IPS-15b (cell line): Measurements from ENCODE around the gene SAFB2.

Experiments used
- H3K27me3 ChIP-seq: one replicate; pipeline ENCODE4 v1.6.1; 2013; ENCODE audit warnings: low read length; ENCODE audit not compliant: control insufficient read depth, insufficient read depth
- H3K36me3 ChIP-seq: one replicate; pipeline ENCODE4 v1.6.1; 2013; ENCODE audit warnings: low read length; ENCODE audit not compliant: control insufficient read depth, insufficient read depth
- H3K4me1 ChIP-seq: one replicate; pipeline ENCODE4 v1.6.1; 2013; ENCODE audit warnings: mild to moderate bottlenecking, low read length; ENCODE audit not compliant: control insufficient read depth, insufficient read depth
- H3K4me3 ChIP-seq: one replicate; pipeline ENCODE4 v1.5.1; 2013; ENCODE audit warnings: low read depth, low read length
- H3K9ac ChIP-seq: one replicate; pipeline ENCODE4 v1.6.1; 2013; ENCODE audit warnings: low read depth, mild to moderate bottlenecking, low read length
- H3K9me3 ChIP-seq: one replicate; pipeline ENCODE4 v1.6.1; 2013; ENCODE audit warnings: mild to moderate bottlenecking, low read length; ENCODE audit not compliant: control insufficient read depth, insufficient read depth

Gene SAFB2

DNA sequence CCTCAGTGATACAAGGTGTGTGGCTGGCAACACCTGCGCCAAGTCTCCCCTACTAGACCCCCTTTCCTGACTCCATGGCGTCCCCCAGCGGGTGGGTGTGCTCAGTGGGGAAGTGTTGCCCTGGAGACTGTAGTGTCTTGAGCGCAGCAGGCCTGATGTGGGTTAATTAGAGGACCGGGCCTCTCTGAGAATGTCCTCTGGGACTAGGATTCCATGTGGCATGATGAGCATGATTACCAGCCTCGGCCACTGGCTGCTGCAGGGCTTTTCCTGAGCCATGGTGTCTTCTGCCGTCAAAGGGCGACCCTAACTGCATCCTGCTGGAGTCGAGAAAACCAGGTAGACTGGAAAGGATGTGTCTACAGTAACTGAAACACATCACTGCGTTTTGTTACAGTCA, 29.7 kb upstream of the SAFB2 start:
- peaks cover 55% of the 10 kb centered on the region for H3K36me3 ChIP-seq
- no peak overlapping the region for H3K4me3 ChIP-seq
- H3K4me1 ChIP-seq = no peaks in the 10 kb centered on the region
- H3K9ac ChIP-seq = no peak overlapping the region
- no peaks in the 10 kb centered on the region for H3K27me3 ChIP-seq
- H3K9me3 ChIP-seq = no peaks in the 10 kb centered on the region

DNA sequence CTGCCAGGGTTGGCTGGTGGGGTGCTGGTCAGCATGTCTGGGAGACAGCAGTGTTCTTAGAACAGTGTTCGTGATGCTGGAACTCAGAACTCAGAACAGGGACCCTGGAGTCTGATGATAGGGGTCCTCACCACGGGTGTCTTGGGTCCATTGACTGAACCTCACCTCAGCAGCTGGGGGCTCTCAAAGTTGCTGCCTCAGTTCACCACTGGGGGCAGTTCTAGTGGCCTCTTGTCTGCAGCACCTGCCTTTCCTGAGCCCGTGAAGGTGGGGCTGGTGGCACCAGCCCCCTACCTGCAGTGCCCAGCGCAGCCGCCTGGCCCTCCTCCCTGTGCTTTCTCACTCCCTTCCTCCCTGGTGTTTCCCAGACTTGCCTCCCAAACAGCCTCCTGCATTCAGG, 28.8 kb upstream of the SAFB2 start:
- no peaks in the 10 kb centered on the region for H3K27me3 ChIP-seq
- no peaks in the 10 kb centered on the region for H3K4me1 ChIP-seq
- H3K36me3 ChIP-seq = peaks cover 59% of the 10 kb centered on the region
- no peak overlapping the region for H3K9ac ChIP-seq
- no peak overlapping the region for H3K4me3 ChIP-seq
- H3K9me3 ChIP-seq = no peaks in the 10 kb centered on the region

- Histone ChIP-seq H3K4me1 (no peaks in the 10 kb centered on the region), H3K9ac (no peak overlapping the region), H3K27me3 (no peaks in the 10 kb centered on the region), H3K9me3 (no peaks in the 10 kb centered on the region), H3K4me3 (no peak overlapping the region), H3K36me3 (peaks cover 48% of the 10 kb centered on the region)
Observed at GRCh38 chr19:5648464-5648863, 25.9 kb upstream of the SAFB2 start.

DNA sequence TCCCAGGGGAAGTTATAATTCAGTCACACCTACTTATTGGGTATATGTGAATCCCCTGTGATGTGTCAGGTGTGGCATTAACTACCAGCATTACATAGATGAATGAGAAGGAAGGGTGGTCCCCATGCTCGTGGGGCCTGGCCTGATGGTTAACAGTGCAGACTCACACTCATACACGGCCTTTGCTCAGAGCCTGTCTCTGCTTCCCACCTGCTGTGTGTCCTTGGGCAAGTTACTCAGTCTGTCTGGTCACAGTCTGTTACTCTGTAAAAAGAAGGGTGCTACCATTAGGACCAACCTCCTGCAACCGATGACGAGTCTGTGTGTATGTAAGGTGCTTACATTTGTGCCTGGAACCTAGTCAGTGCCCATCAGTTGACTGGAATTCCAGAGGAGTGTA, 24.1 kb upstream of the SAFB2 start:
- H3K4me3 ChIP-seq = no peak overlapping the region
- no peak overlapping the region for H3K9ac ChIP-seq
- H3K27me3 ChIP-seq = no peaks in the 10 kb centered on the region
- H3K9me3 ChIP-seq = no peaks in the 10 kb centered on the region
- peaks cover 38% of the 10 kb centered on the region for H3K36me3 ChIP-seq
- H3K4me1 ChIP-seq = no peaks in the 10 kb centered on the region

- H3K36me3 ChIP-seq = peaks cover 30% of the 10 kb centered on the region
- no peaks in the 10 kb centered on the region for H3K27me3 ChIP-seq
- no peak overlapping the region for H3K9ac ChIP-seq
- H3K4me3 ChIP-seq = no peak overlapping the region
- H3K4me1 ChIP-seq = no peaks in the 10 kb centered on the region
- H3K9me3 ChIP-seq = no peaks in the 10 kb centered on the region
Observed at GRCh38 chr19:5645409-5645808, 22.8 kb upstream of the SAFB2 start.

- H3K27me3 ChIP-seq = no peaks in the 10 kb centered on the region
- no peaks in the 10 kb centered on the region for H3K9me3 ChIP-seq
- H3K4me3 ChIP-seq = no peak overlapping the region
- peaks cover 21% of the 10 kb centered on the region for H3K36me3 ChIP-seq
- H3K4me1 ChIP-seq = no peaks in the 10 kb centered on the region
- H3K9ac ChIP-seq = no peak overlapping the region
Observed at GRCh38 chr19:5644037-5644436, 21.5 kb upstream of the SAFB2 start.

DNA sequence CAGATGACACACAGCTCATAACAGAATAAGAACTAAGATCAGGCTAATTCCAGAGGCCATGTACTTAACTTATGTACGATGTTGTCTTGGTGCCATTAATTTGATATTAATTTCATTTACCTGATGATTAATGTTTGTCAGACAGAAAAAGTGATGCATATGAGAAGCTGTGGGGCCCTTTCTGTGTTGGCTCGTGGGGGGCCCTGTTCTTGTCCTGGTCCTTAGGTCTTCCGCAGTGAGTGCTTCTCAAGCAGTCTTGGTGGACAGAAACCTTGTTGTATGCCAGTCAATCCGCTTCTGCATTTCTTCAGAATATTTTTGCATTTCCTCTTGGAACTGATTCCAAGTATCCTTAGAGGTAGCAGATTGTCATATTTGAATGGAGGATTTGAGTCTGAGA, 20.5 kb upstream of the SAFB2 start:
- Histone ChIP-seq H3K9ac (no peak overlapping the region), H3K4me1 (no peaks in the 10 kb centered on the region), H3K36me3 (peaks cover 21% of the 10 kb centered on the region), H3K4me3 (no peak overlapping the region), H3K9me3 (no peaks in the 10 kb centered on the region), H3K27me3 (no peaks in the 10 kb centered on the region)

- Histone ChIP-seq H3K9me3 (no peaks in the 10 kb centered on the region), H3K27me3 (no peaks in the 10 kb centered on the region), H3K9ac (no peak overlapping the region), H3K4me1 (no peaks in the 10 kb centered on the region), H3K36me3 (peaks cover 19% of the 10 kb centered on the region), H3K4me3 (no peak overlapping the region)
Observed at GRCh38 chr19:5642204-5642603, 19.6 kb upstream of the SAFB2 start.

GRCh38 chr19:5641171-5641570, 18.6 kb upstream of the SAFB2 start:
- H3K36me3 ChIP-seq = peaks cover 11% of the 10 kb centered on the region
- H3K4me3 ChIP-seq = no peak overlapping the region
- no peaks in the 10 kb centered on the region for H3K27me3 ChIP-seq
- no peak overlapping the region for H3K9ac ChIP-seq
- no peaks in the 10 kb centered on the region for H3K9me3 ChIP-seq
- H3K4me1 ChIP-seq = no peaks in the 10 kb centered on the region

DNA sequence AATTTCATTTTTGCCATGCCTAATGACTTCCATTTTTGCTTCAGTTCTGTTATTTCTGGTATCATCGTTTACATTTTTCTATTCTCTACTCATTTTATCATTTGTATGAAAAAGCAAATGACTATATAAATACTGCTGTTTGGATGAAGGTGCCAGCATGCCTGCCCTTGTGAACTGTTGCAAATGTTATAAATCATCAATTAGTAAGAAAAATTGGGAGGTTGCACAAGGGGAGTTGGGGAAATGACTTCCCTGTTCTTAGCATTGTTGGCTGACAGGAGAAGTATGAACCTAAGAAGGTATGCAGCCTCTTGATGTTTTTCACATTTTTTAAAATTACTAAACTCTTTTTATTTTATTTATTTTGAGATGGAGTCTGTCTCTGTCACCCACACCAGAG, 15.4 kb upstream of the SAFB2 start:
- no peaks in the 10 kb centered on the region for H3K4me1 ChIP-seq
- H3K36me3 ChIP-seq = no peaks in the 10 kb centered on the region
- no peaks in the 10 kb centered on the region for H3K9me3 ChIP-seq
- H3K4me3 ChIP-seq = no peak overlapping the region
- no peaks in the 10 kb centered on the region for H3K27me3 ChIP-seq
- no peak overlapping the region for H3K9ac ChIP-seq

DNA sequence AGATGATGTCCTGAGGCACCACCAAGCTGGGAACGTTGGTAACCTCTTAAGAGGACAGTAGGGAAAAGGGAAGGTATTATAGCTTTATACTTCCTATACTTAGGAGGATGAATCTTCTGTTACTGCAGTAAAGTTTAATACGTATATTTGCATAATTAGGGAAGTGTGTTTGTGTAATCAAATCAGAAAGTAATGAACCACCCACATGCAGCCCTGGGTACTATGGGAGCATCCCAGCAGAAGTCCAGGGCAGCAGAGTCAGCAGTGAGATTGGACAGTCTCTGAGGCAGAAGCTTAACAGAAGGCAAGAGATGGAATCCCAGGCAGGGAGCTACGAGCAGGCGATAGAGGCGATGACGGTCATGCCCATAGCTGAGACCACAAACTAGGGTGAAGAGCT, 12.9 kb upstream of the SAFB2 start:
- H3K9me3 ChIP-seq = no peaks in the 10 kb centered on the region

GRCh38 chr19:5632657-5633056, 10.1 kb upstream of the SAFB2 start:
- peaks cover 10% of the 10 kb centered on the region for H3K36me3 ChIP-seq
- no peaks in the 10 kb centered on the region for H3K4me1 ChIP-seq
- no peaks in the 10 kb centered on the region for H3K27me3 ChIP-seq
- H3K9ac ChIP-seq = no peak overlapping the region
- no peak overlapping the region for H3K4me3 ChIP-seq
- H3K9me3 ChIP-seq = no peaks in the 10 kb centered on the region

More for the DNA sequence above, 12.9 kb upstream of the SAFB2 start:
- Histone ChIP-seq H3K9ac (no peak overlapping the region), H3K27me3 (no peaks in the 10 kb centered on the region), H3K4me3 (no peak overlapping the region), H3K36me3 (no peaks in the 10 kb centered on the region), H3K4me1 (no peaks in the 10 kb centered on the region)

GRCh38 chr19:5632241-5632612, 9.7 kb upstream of the SAFB2 start:
- H3K9me3 ChIP-seq = no peaks in the 10 kb centered on the region
- H3K36me3 ChIP-seq = peaks cover 14% of the 10 kb centered on the region
- H3K4me1 ChIP-seq = no peaks in the 10 kb centered on the region
- no peak overlapping the region for H3K9ac ChIP-seq
- H3K4me3 ChIP-seq = no peak overlapping the region
- H3K27me3 ChIP-seq = no peaks in the 10 kb centered on the region
